ENCODE data around the gene GATAD2B.

Gene GATAD2B

GRCh38 chr1:153958111-153958960, 35.6 kb upstream of the GATAD2B start, which contains the start of gene CRTC2:
CRTC2 (minus strand) TSS chr1:153958612; CDS start chr1:153958497, 115 bp downstream.
- H3K27ac ChIP-seq = peak within 1 kb of the TSS; percentile 95
- TF ChIP-seq, protein P1, sequence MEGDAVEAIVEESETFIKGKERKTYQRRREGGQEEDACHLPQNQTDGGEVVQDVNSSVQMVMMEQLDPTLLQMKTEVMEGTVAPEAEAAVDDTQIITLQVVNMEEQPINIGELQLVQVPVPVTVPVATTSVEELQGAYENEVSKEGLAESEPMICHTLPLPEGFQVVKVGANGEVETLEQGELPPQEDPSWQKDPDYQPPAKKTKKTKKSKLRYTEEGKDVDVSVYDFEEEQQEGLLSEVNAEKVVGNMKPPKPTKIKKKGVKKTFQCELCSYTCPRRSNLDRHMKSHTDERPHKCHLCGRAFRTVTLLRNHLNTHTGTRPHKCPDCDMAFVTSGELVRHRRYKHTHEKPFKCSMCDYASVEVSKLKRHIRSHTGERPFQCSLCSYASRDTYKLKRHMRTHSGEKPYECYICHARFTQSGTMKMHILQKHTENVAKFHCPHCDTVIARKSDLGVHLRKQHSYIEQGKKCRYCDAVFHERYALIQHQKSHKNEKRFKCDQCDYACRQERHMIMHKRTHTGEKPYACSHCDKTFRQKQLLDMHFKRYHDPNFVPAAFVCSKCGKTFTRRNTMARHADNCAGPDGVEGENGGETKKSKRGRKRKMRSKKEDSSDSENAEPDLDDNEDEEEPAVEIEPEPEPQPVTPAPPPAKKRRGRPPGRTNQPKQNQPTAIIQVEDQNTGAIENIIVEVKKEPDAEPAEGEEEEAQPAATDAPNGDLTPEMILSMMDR (conservative IDR thresholded peaks at IDR 0.05) = no peak

- TF ChIP-seq, protein P1 (conservative IDR thresholded peaks at IDR 0.05) = no peak
- H3K27ac ChIP-seq = peak overlapping the region; percentile 95
These were observed 35.0 kb upstream of the GATAD2B start for GRCh38 chr1:153957744-153958110.

GRCh38 chr1:153956997-153957715, 34.4 kb upstream of the GATAD2B start:
- TF ChIP-seq, protein P1 (conservative IDR thresholded peaks at IDR 0.05) = no peak
- peak overlapping the region; percentile 95 for H3K27ac ChIP-seq

- H3K27ac ChIP-seq = no peak overlapping the region
- TF ChIP-seq, protein P1 (conservative IDR thresholded peaks at IDR 0.05) = no peak
These were observed 32.1 kb upstream of the GATAD2B start for GRCh38 chr1:153954826-153955225.

GRCh38 chr1:153953859-153954365, 31.1 kb upstream of the GATAD2B start:
- TF ChIP-seq, protein P1 (conservative IDR thresholded peaks at IDR 0.05) = no peak

DNA sequence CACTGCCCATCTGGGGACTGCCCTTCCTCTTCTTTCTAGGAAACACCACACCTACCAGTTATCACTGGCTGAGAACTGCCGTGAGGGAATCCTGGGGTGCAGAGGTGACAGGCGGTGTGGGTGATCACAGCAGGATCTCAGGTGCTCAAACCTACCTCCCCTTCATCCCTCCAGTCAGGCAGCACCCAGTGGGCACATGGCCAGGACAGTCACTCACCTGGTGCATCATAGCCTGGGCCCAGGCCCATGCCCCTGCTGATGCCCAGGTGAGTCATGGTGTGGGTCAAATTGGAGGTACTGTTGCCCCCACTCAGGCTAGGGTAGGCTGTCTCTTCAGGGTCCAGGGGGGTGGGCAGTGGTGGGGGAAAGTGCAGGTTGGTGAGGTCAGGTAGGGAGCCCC, 29.0 kb upstream of the GATAD2B start:
- H3K27ac ChIP-seq = no peak overlapping the region
- TF ChIP-seq, protein P1 (conservative IDR thresholded peaks at IDR 0.05) = no peak

More at GRCh38 chr1:153953859-153954365, 31.1 kb upstream of the GATAD2B start:
- H3K27ac ChIP-seq = no peak overlapping the region

GRCh38 chr1:153951183-153951582, 28.4 kb upstream of the GATAD2B start:
- H3K27ac ChIP-seq = no peak overlapping the region

More at GRCh38 chr1:153951183-153951582, 28.4 kb upstream of the GATAD2B start:
- TF ChIP-seq, protein P1 (conservative IDR thresholded peaks at IDR 0.05) = no peak

All from VCaP (cell line).